Activated CD4-positive, CD25-positive, alpha-beta regulatory T cell treated with anti-CD3 and anti-CD28 coated beads, Interleukin-2, amount 50 U/mL, for 72 hours (primary cell): ENCODE measurements around the gene PEPD.

Source experiments
- DNase-seq: peaks from one replicate; pipeline ENCODE4 v3.0.0; 2021

Gene PEPD

GRCh38 chr19:33346665-33347064, 174.9 kb downstream of the PEPD start:
- no peak for DNase-seq

GRCh38 chr19:33345163-33345562, 176.4 kb downstream of the PEPD start:
- DNase-seq = no peak

- DNase-seq = no peak
These were observed 177.0 kb downstream of the PEPD start for GRCh38 chr19:33344573-33344925.

DNA sequence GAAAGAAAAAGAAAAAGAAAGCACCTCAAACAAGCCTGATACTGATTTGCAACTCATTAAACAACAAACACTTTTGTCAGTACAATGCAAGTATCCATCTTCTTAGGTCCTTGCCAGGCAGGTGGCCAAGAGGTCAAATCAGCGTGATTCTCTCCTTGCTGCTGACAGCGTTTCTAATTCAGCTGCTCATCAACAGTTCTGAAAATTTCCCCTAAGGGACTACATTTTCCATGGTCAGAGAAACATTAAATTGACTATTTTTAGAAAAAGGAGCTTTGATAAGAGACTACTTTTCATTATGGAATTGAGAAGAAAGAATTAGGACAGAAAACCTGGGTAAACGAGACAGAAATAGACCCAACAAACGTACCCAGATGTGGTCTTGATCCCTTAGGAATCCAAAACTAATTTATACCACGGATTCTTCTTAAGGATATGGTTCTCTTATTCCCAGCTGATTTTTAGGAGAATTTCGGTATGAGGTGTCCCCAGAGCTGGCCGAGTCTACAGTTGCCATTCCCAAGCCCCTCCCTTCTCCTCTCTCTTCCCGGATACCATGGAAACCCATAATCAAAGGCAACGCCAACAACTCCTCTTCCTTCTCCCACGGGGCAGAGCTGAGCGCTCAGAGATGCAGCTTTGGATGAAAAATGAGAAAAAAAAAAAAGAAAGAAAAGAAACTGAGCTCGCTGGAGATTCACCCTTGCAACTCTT, 177.6 kb downstream of the PEPD start:
- no peak for DNase-seq

GRCh38 chr19:33343301-33343700, 178.3 kb downstream of the PEPD start:
- no peak for DNase-seq

GRCh38 chr19:33340991-33341390, 180.6 kb downstream of the PEPD start:
- DNase-seq = no peak

- no peak for DNase-seq
These were observed 182.3 kb downstream of the PEPD start for GRCh38 chr19:33339016-33339984.
